Left lung (tissue), 10 donors: ENCODE measurements around the gene PTPRD. TPM values are rescaled to one million over a fixed set of nuclear protein-coding genes. Genes with fewer than 3 reads are reported as not detected.

ENCODE experiments used
- ATAC-seq: fragments of 200-7000 bp; cut with Tn5 transposase; one replicate; pipeline ENCODE4 v1.9.1; 2020; ENCODE audit warnings: moderate library complexity
- DNase-seq, 4 donors: peaks; one replicate each; pipeline ENCODE4 v3.0.0-alpha.2; 2013 to 2020
- H3K27ac ChIP-seq, 2 donors: fragments of 200-600 bp; sonication (generic) in 1 of 2; one replicate each; pipeline versions ENCODE4 v1.5.0 to v1.8.0; 2020 to 2021
- H3K27me3 ChIP-seq, 2 donors: fragments of 200-600 bp; sonication (generic) in 1 of 2; one replicate each; pipeline versions ENCODE4 v1.5.0 to v1.8.0; 2020 to 2021
- H3K36me3 ChIP-seq, 2 donors: fragments of 200-600 bp; sonication (generic) in 1 of 2; one replicate each; pipeline versions ENCODE4 v1.5.0 to v1.8.0; 2020 to 2021
- H3K4me1 ChIP-seq, 2 donors: fragments of 200-600 bp; one replicate each; pipeline ENCODE4 v1.8.0; 2021
- H3K4me3 ChIP-seq, 2 donors: fragments of 200-600 bp; sonication (generic) in 1 of 2; one replicate each; pipeline versions ENCODE4 v1.5.0 to v1.8.0; 2020 to 2021; ENCODE audit warnings: mild to moderate bottlenecking in 1 of 2
- H3K9me3 ChIP-seq, 2 donors: fragments of 200-600 bp; sonication (generic) in 1 of 2; one replicate each; pipeline versions ENCODE4 v1.5.0 to v1.8.0; 2020 to 2021
- intact Hi-C, 2 donors: fragments of 100-400 bp; cut with DNase I; formaldehyde crosslinking; loops; one replicate each; pipeline versions ENCODE4 v1.11.2 to v1.14.2; 2022
- polyA plus RNA-seq, 6 donors: library from polyadenylated mRNA; unstranded; fragments of 120-200 nt; gene quantifications; one replicate each; pipeline ENCODE4 v1.2.1, GENCODE V29; 2013; ENCODE audit not compliant: insufficient read length in 6 of 6
- total RNA-seq, 2 donors: library from RNA; stranded (reverse); fragmentation: NEBNext Ultra II Directional; extraction: Animal tissue kit (Norgen Biotek cat#: 25700); gene quantifications; one replicate each; pipeline ENCODE4 v1.2.1, GENCODE V29; 2021
- TF ChIP-seq, protein P1 (sequence below), 2 donors: fragments of 200-600 bp; sonication (generic) in 1 of 2; IDR thresholded peaks; one replicate each; pipeline versions ENCODE4 v1.5.0 to v1.8.0; 2021; ENCODE audit warnings: antibody characterized with exemption in 2 of 2
- donor health status: DM: no; HTN: yes; CAD: no.
- donor health status: DM: no; HTN: no; CAD: no.

PTPRD gene
- total and polyA plus RNA-seq, 8 donors = 24.2 to 167 (median 139) TPM

DNA sequence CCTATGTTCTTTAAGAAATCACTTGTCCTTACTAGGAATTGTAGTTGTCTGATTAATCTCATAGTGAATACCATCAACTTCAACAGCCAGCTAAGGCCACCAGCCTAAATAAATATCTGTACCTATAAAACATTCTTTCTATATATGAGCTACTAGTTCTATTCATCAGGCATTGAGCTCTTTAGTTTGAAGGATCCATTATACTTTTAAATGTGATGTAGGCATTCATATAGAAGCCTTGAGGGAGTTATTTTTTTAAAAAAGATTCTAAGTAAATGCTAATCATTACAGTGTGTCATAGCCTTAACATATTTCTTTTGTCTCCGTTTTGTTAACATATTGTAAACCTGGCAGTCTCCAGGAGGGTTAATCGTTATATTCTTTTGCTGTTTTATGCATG, 838.3 kb downstream of the PTPRD start:
- Histone ChIP-seq H3K9me3 (no peaks in the 10 kb centered on the region), H3K27ac (no peak overlapping the region), H3K27me3 (no peaks in the 10 kb centered on the region), H3K36me3 (no peaks in the 10 kb centered on the region), H3K4me1 (no peaks in the 10 kb centered on the region), H3K4me3 (no peak overlapping the region)
- DNase-seq (no peak), ATAC-seq (no peak)
- intact Hi-C loops = no loop called here
- TF ChIP-seq, protein P1, sequence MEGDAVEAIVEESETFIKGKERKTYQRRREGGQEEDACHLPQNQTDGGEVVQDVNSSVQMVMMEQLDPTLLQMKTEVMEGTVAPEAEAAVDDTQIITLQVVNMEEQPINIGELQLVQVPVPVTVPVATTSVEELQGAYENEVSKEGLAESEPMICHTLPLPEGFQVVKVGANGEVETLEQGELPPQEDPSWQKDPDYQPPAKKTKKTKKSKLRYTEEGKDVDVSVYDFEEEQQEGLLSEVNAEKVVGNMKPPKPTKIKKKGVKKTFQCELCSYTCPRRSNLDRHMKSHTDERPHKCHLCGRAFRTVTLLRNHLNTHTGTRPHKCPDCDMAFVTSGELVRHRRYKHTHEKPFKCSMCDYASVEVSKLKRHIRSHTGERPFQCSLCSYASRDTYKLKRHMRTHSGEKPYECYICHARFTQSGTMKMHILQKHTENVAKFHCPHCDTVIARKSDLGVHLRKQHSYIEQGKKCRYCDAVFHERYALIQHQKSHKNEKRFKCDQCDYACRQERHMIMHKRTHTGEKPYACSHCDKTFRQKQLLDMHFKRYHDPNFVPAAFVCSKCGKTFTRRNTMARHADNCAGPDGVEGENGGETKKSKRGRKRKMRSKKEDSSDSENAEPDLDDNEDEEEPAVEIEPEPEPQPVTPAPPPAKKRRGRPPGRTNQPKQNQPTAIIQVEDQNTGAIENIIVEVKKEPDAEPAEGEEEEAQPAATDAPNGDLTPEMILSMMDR (IDR thresholded peaks at IDR 0.05) = no peak

DNA sequence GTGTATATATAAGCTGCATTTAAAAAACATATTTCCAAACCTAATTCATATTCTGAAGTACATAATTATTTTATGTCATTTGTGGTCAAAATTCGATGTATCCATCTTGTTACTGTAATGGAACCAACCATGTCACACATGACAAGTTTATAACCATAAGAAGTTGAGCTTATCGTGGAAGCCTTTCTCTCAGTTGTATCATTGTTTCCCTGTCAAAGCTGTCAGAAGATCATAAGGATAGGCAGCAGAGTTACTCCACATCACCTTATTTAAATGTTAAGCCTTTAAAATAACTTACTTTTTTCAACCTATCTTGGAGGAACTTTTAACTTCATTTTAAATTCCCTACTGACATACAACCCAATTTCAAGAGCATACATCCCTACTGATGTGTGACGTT, 841.5 kb downstream of the PTPRD start:
- DNase-seq = no peak
- H3K4me3 ChIP-seq = no peak overlapping the region
- TF ChIP-seq, protein P1 (IDR thresholded peaks at IDR 0.05) = no peak
- no peak for ATAC-seq
- H3K27me3 ChIP-seq = no peaks in the 10 kb centered on the region
- no peaks in the 10 kb centered on the region for H3K36me3 ChIP-seq
- intact Hi-C loops = no loop called here
- no peaks in the 10 kb centered on the region for H3K4me1 ChIP-seq
- H3K9me3 ChIP-seq = no peaks in the 10 kb centered on the region
- no peak overlapping the region for H3K27ac ChIP-seq

DNA sequence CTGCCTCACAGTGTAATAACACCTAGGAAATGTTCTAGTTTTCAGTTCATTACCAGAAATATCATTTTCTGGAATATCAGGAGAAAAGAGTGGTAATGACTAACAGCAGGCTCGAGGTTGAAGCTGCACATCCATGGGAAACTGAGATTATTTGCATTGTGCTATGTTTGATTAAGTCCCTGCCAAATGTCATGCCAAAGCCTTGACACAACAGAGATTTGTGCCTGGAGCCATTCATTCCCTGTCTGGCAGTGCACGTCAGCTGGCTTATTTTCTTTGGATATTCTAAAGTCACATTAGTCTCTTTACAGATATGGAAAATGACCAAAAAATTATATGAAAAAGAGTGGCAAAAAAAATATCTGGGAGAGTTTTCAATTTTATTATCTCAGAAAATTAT, 848.0 kb downstream of the PTPRD start:
- Histone ChIP-seq H3K4me3 (no peak overlapping the region), H3K36me3 (no peaks in the 10 kb centered on the region), H3K27ac (no peak overlapping the region), H3K27me3 (no peaks in the 10 kb centered on the region), H3K9me3 (peaks cover 0 to 3% of the 10 kb centered on the region in 2 donors), H3K4me1 (no peaks in the 10 kb centered on the region)
- intact Hi-C loops = no loop called here
- ATAC-seq = no peak
- TF ChIP-seq, protein P1 (IDR thresholded peaks at IDR 0.05) = no peak
- no peak for DNase-seq

DNA sequence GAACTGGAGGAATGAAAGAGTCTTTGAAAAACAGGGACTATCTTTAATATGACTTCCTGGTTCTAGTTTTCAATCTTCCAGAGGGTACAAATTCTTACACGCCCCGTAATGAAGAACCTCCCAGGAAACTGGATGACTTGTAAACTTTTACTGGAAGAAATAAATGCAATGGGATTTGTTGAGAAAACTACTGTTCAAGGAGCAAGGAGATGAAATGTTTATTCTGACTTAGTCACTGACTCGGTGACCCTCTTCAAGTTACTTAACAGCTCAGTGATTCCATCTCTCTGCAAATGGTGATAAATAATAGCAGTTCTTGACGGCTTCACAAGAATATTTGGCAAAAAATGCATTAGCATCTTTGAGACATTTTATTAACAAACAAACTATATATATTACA, 858.6 kb downstream of the PTPRD start:
- peak; percentile 53 for ATAC-seq
- intact Hi-C loops = no loop called here
- no peak for DNase-seq
- H3K27me3 ChIP-seq = no peaks in the 10 kb centered on the region
- H3K36me3 ChIP-seq = no peaks in the 10 kb centered on the region
- no peaks in the 10 kb centered on the region for H3K9me3 ChIP-seq
- no peak overlapping the region for H3K27ac ChIP-seq
- no peak overlapping the region for H3K4me3 ChIP-seq
- no peaks in the 10 kb centered on the region for H3K4me1 ChIP-seq
- TF ChIP-seq, protein P1 (IDR thresholded peaks at IDR 0.05) = no peak

DNA sequence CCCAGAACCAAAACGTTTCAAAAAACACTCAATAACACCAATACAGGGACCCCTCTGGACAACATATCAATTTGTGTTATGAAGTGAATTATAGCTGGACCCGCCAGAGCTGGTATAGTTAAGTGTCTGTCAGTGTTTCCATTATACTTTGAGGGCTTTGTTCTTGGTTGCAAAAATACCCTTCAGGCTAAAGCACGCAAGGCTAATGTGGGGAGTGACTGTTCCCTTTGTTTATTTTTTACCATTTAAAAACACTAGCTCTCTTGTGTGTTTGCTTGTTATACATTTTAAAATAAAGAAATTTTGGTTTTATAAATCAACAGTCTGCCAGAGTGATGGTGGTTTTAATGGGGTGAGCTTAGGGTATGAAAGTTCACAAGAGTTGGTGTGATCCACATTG, 859.5 kb downstream of the PTPRD start:
- Histone ChIP-seq H3K27ac (no peak overlapping the region), H3K4me3 (no peak overlapping the region), H3K9me3 (no peaks in the 10 kb centered on the region), H3K4me1 (no peaks in the 10 kb centered on the region), H3K36me3 (no peaks in the 10 kb centered on the region), H3K27me3 (no peaks in the 10 kb centered on the region)
- DNase-seq (no peak), ATAC-seq (no peak)
- intact Hi-C loops = no loop called here
- TF ChIP-seq, protein P1 (IDR thresholded peaks at IDR 0.05) = no peak
